ENCODE results near the gene PPP1R12B. TPM values are rescaled to one million over a fixed set of nuclear protein-coding genes. Genes with fewer than 3 reads are reported as not detected.

The PPP1R12B gene
- total and polyA plus RNA-seq, 2 experiments from 2014 or later: 8.1 to 15.0 TPM

- H4K20me1 ChIP-seq (ENCODE audit: insufficient read depth, poor library complexity, severe bottlenecking): no peaks in the 10 kb centered on the region
- WGBS (ENCODE audit: low lambda C conversion rate, missing lambda C conversion rate): 92% methylated on average over 3 of the region's 3 CpGs
- H2AFZ ChIP-seq: no peak overlapping the region
- H3K27me3 ChIP-seq: no peaks in the 10 kb centered on the region
- H3K27ac ChIP-seq: no peak overlapping the region
- TF ChIP-seq EZH2phosphoT487 (IDR thresholded peaks at IDR 0.05; ENCODE audit: low read depth, severe bottlenecking, unreplicated experiment) (no peak), EZH2 (IDR thresholded peaks at IDR 0.05; ENCODE audit: borderline replicate concordance) (no peak)
- TF ChIP-seq, protein P1, sequence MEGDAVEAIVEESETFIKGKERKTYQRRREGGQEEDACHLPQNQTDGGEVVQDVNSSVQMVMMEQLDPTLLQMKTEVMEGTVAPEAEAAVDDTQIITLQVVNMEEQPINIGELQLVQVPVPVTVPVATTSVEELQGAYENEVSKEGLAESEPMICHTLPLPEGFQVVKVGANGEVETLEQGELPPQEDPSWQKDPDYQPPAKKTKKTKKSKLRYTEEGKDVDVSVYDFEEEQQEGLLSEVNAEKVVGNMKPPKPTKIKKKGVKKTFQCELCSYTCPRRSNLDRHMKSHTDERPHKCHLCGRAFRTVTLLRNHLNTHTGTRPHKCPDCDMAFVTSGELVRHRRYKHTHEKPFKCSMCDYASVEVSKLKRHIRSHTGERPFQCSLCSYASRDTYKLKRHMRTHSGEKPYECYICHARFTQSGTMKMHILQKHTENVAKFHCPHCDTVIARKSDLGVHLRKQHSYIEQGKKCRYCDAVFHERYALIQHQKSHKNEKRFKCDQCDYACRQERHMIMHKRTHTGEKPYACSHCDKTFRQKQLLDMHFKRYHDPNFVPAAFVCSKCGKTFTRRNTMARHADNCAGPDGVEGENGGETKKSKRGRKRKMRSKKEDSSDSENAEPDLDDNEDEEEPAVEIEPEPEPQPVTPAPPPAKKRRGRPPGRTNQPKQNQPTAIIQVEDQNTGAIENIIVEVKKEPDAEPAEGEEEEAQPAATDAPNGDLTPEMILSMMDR (IDR thresholded peaks at IDR 0.05; ENCODE audit: poor library complexity): no peak
- no peak overlapping the region for H3K4me2 ChIP-seq
- no peaks in the 10 kb centered on the region for H3K4me1 ChIP-seq (ENCODE audit: insufficient read depth)
- no peaks in the 10 kb centered on the region for H3K36me3 ChIP-seq (replicated peaks; ENCODE audit: insufficient read depth, low read depth)
- H3K9me2 ChIP-seq (replicated peaks; ENCODE audit: insufficient read depth): no peaks in the 10 kb centered on the region
- H3K4me3 ChIP-seq: no peak overlapping the region
- H3K79me2 ChIP-seq: no peaks in the 10 kb centered on the region
- H3K9me3 ChIP-seq (ENCODE audit: low read depth): no peaks in the 10 kb centered on the region
- DNase-seq (ENCODE audit: low spot score): no peak
Measured at GRCh38 chr1:202597090-202597761, 248.7 kb downstream of the PPP1R12B start.

DNA sequence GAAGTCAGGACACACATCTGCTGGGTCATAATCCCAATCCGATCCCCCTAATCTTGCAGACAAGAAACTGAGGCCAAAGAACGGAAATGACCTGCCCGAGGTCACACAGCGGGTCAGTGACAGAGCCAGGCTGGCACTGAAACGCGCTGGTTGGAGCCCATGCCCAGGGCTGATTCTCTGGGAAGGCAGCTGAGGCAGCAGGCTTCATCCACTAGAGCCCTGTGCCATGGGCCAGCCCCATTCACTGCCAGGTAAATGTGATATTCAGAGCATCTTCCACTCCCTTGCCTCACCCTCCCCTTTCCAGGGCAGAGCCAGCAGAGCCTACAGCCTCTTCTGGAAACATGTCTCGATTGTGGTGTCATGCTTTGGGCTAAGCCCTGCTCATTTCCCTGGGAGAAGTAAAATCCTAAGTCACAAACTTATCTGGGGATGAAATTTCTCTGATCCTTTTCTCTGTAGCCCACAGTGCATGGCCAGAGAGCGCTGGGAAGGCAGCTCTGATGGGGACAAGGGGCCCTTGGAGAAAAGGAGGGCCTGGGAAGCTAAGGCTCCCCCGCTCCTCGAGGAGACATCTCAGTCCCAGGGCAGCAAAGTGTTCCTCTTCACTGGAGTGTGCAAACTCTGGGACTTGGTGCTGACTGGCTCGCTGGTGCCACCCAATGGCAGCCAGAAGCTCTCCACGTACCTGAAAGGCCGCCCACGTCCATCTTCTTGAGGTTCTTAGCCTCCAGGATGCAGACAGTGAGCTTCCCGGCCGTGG, 251.4 kb downstream of the PPP1R12B start:
- H3K9me2 ChIP-seq (replicated peaks; ENCODE audit: insufficient read depth): no peaks in the 10 kb centered on the region
- no peaks in the 10 kb centered on the region for H3K79me2 ChIP-seq
- no peaks in the 10 kb centered on the region for H3K4me1 ChIP-seq (ENCODE audit: insufficient read depth)
- no peaks in the 10 kb centered on the region for H3K27me3 ChIP-seq
- TF ChIP-seq, protein P1 (IDR thresholded peaks at IDR 0.05; ENCODE audit: poor library complexity): peak; percentile 81
- no peak for TF ChIP-seq EZH2 (IDR thresholded peaks at IDR 0.05; ENCODE audit: borderline replicate concordance)
- no peak overlapping the region for H3K4me2 ChIP-seq
- H2AFZ ChIP-seq: no peak overlapping the region
- H3K9me3 ChIP-seq (ENCODE audit: low read depth): no peaks in the 10 kb centered on the region
- H3K36me3 ChIP-seq (replicated peaks; ENCODE audit: insufficient read depth, low read depth): no peaks in the 10 kb centered on the region
- no peak overlapping the region for H3K27ac ChIP-seq
- H4K20me1 ChIP-seq (ENCODE audit: insufficient read depth, poor library complexity, severe bottlenecking): no peaks in the 10 kb centered on the region
- whole genome bisulfite sequencing (ENCODE audit: low lambda C conversion rate, missing lambda C conversion rate): 54% methylated on average over 16 of the region's 16 CpGs
- no peak overlapping the region for H3K4me3 ChIP-seq
- peak; percentile 83 for DNase-seq (ENCODE audit: low spot score)

DNA sequence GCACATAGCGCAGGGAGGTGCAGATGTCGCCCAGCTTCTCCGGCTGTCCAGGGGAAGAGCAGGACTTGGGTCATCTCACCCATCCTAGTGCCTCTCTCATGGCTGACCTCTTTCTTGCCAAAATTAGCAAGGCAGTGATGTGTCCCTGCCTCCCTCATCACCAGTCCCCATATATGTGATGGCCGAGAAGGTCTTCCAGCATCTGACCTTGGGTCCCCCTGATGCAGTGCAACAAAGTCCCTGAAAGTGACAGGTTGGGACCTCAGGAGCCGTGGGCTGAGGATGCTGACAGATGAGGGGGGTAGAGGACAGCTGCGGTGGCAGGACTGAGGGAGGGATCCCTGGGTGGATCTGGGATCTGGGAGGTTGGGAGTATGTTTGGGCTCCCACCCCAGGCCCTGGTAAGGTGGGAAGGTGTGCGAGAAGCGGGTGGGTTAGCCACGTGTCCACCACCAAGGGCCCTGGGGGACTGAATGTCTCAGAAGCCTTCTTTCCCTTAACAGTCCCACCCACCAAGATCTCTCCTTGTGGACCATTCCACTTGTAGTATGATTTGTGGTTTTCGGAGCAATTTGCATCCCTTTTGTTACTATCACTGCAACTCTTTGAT, 252.0 kb downstream of the PPP1R12B start:
- Histone ChIP-seq H4K20me1 (ENCODE audit: insufficient read depth, poor library complexity, severe bottlenecking) (no peaks in the 10 kb centered on the region), H3K27ac (no peak overlapping the region), H3K36me3 (replicated peaks; ENCODE audit: insufficient read depth, low read depth) (no peaks in the 10 kb centered on the region), H3K4me2 (no peak overlapping the region), H2AFZ (no peak overlapping the region), H3K79me2 (no peaks in the 10 kb centered on the region), H3K4me3 (no peak overlapping the region), H3K9me3 (ENCODE audit: low read depth) (no peaks in the 10 kb centered on the region), H3K4me1 (ENCODE audit: insufficient read depth) (no peaks in the 10 kb centered on the region), H3K27me3 (no peaks in the 10 kb centered on the region), H3K9me2 (replicated peaks; ENCODE audit: insufficient read depth) (no peaks in the 10 kb centered on the region)
- DNase-seq (ENCODE audit: low spot score): no peak
- WGBS (ENCODE audit: low lambda C conversion rate, missing lambda C conversion rate): 73% methylated on average over 10 of the region's 10 CpGs
- no peak for TF ChIP-seq EZH2phosphoT487 (IDR thresholded peaks at IDR 0.05; ENCODE audit: low read depth, severe bottlenecking, unreplicated experiment)
- TF ChIP-seq EZH2 (IDR thresholded peaks at IDR 0.05; ENCODE audit: borderline replicate concordance): no peak
- TF ChIP-seq, protein P1 (IDR thresholded peaks at IDR 0.05; ENCODE audit: poor library complexity): no peak
